Suprapubic skin (tissue), 4 donors: ENCODE data around the gene LGMN.

ENCODE experiments used
- POLR2A ChIP-seq, 2 donors: fragments of 450-650 bp; IDR thresholded peaks; one replicate each; pipeline ENCODE4 v1.6.1; 2017; ENCODE audit warnings: antibody characterized with exemption in 2 of 2, mild to moderate bottlenecking in 2 of 2, moderate library complexity in 2 of 2
- POLR2AphosphoS5 ChIP-seq, 3 donors: sonication (generic); formaldehyde crosslinking; IDR thresholded peaks; one replicate each; pipeline ENCODE4 v1.6.1; 2017; ENCODE audit warnings: antibody characterized with exemption in 3 of 3
- TF ChIP-seq, protein P1 (sequence below), 2 donors: fragments of 200-600 bp in 1 of 2; fragments of 450-650 bp in 1 of 2; sonication (generic) in 1 of 2; IDR thresholded peaks; one replicate each; pipeline ENCODE4 v1.5.1; 2016 to 2019; ENCODE audit warnings: antibody characterized with exemption in 2 of 2, mild to moderate bottlenecking in 1 of 2, moderate library complexity in 1 of 2

GRCh38 chr14:92744198-92744597, 4.2 kb downstream of the LGMN start:
- TF ChIP-seq, protein P1, sequence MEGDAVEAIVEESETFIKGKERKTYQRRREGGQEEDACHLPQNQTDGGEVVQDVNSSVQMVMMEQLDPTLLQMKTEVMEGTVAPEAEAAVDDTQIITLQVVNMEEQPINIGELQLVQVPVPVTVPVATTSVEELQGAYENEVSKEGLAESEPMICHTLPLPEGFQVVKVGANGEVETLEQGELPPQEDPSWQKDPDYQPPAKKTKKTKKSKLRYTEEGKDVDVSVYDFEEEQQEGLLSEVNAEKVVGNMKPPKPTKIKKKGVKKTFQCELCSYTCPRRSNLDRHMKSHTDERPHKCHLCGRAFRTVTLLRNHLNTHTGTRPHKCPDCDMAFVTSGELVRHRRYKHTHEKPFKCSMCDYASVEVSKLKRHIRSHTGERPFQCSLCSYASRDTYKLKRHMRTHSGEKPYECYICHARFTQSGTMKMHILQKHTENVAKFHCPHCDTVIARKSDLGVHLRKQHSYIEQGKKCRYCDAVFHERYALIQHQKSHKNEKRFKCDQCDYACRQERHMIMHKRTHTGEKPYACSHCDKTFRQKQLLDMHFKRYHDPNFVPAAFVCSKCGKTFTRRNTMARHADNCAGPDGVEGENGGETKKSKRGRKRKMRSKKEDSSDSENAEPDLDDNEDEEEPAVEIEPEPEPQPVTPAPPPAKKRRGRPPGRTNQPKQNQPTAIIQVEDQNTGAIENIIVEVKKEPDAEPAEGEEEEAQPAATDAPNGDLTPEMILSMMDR (IDR thresholded peaks at IDR 0.05), result no peak
- TF ChIP-seq POLR2AphosphoS5 (IDR thresholded peaks at IDR 0.05) (no peak), POLR2A (IDR thresholded peaks at IDR 0.05) (no peak)
